ENCODE data around the gene MMP24. TPM values are rescaled to one million over a fixed set of nuclear protein-coding genes. Genes with fewer than 3 reads are reported as not detected.

MMP24 gene
- polyA plus RNA-seq, 2 donors, result 0.10 to 0.12 TPM

GRCh38 chr20:35290887-35291417 lies 64.5 kb downstream of the MMP24 start:
- Histone ChIP-seq H3K27me3 (ENCODE audit: control insufficient read depth in 1 of 2, insufficient read depth in 2 of 2, low read length in 2 of 2) (no peaks in the 10 kb centered on the region), H3K4me1 (ENCODE audit: control insufficient read depth in 2 of 2, insufficient read depth in 2 of 2, low read length in 1 of 2) (peaks cover 0 to 13% of the 10 kb centered on the region in 2 donors), H3K9me3 (ENCODE audit: control insufficient read depth in 2 of 2, insufficient read depth in 1 of 2, low read depth in 1 of 2, low read length in 1 of 2) (no peaks in the 10 kb centered on the region), H3K36me3 (ENCODE audit: control insufficient read depth in 2 of 2, insufficient read depth in 2 of 2, low read length in 1 of 2) (peaks cover 0 to 14% of the 10 kb centered on the region in 2 donors), H3K4me3 (ENCODE audit: low read depth in 1 of 2, low read length in 2 of 2) (peak overlapping the region; percentile 15 to 33), H3K27ac (ENCODE audit: low read depth in 2 of 2, low read length in 1 of 2) (peak overlapping the region in 1 of 2 donors; percentile 56)
- WGBS, 2 donors, result 49 to 69% methylated on average over 7 of the region's 7 CpGs

- no peaks in the 10 kb centered on the region for H3K27me3 ChIP-seq (ENCODE audit: control insufficient read depth in 1 of 2, insufficient read depth in 2 of 2, low read length in 2 of 2)
- H3K36me3 ChIP-seq (ENCODE audit: control insufficient read depth in 2 of 2, insufficient read depth in 2 of 2, low read length in 1 of 2), result peaks cover 0 to 7% of the 10 kb centered on the region in 2 donors
- H3K4me1 ChIP-seq (ENCODE audit: control insufficient read depth in 2 of 2, insufficient read depth in 2 of 2, low read length in 1 of 2), result peaks cover 0 to 16% of the 10 kb centered on the region in 2 donors
- 50 to 58% methylated on average over 38 to 40 of the region's 40 CpGs for WGBS, 2 donors
- peak within 1 kb of the TSS; percentile 33 to 59 for H3K4me3 ChIP-seq (ENCODE audit: low read depth in 1 of 2, low read length in 2 of 2)
- H3K27ac ChIP-seq (ENCODE audit: low read depth in 2 of 2, low read length in 1 of 2), result peak within 1 kb of the TSS; percentile 64 to 83
- H3K9me3 ChIP-seq (ENCODE audit: control insufficient read depth in 2 of 2, insufficient read depth in 1 of 2, low read depth in 1 of 2, low read length in 1 of 2), result no peaks in the 10 kb centered on the region
These were observed 65.4 kb downstream of the MMP24 start, which contains the start of gene FAM83C for GRCh38 chr20:35291654-35292503. FAM83C (minus strand) TSS chr20:35292425; CDS start chr20:35292304, 121 bp downstream.

- Histone ChIP-seq H3K27me3 (ENCODE audit: control insufficient read depth in 1 of 2, insufficient read depth in 2 of 2, low read length in 2 of 2) (no peaks in the 10 kb centered on the region), H3K27ac (ENCODE audit: low read depth in 2 of 2, low read length in 1 of 2) (peak overlapping the region; percentile 28 to 83), H3K4me3 (ENCODE audit: low read depth in 1 of 2, low read length in 2 of 2) (peak overlapping the region; percentile 33 to 59), H3K36me3 (ENCODE audit: control insufficient read depth in 2 of 2, insufficient read depth in 2 of 2, low read length in 1 of 2) (peaks cover 0 to 2% of the 10 kb centered on the region in 2 donors), H3K4me1 (ENCODE audit: control insufficient read depth in 2 of 2, insufficient read depth in 2 of 2, low read length in 1 of 2) (peaks cover 0 to 16% of the 10 kb centered on the region in 2 donors), H3K9me3 (ENCODE audit: control insufficient read depth in 2 of 2, insufficient read depth in 1 of 2, low read depth in 1 of 2, low read length in 1 of 2) (no peaks in the 10 kb centered on the region)
- WGBS, 2 donors, result 57 to 67% methylated on average over 23 of the region's 23 CpGs
These were observed 66.2 kb downstream of the MMP24 start for GRCh38 chr20:35292504-35293285.

GRCh38 chr20:35293303-35294292 lies 67.1 kb downstream of the MMP24 start:
- WGBS, 2 donors, result 91 to 94% methylated on average over 19 of the region's 19 CpGs
- Histone ChIP-seq H3K36me3 (ENCODE audit: control insufficient read depth in 2 of 2, insufficient read depth in 2 of 2, low read length in 1 of 2) (no peaks in the 10 kb centered on the region), H3K27ac (ENCODE audit: low read depth in 2 of 2, low read length in 1 of 2) (no peak overlapping the region), H3K4me1 (ENCODE audit: control insufficient read depth in 2 of 2, insufficient read depth in 2 of 2, low read length in 1 of 2) (peaks cover 0 to 17% of the 10 kb centered on the region in 2 donors), H3K4me3 (ENCODE audit: low read depth in 1 of 2, low read length in 2 of 2) (no peak overlapping the region), H3K27me3 (ENCODE audit: control insufficient read depth in 1 of 2, insufficient read depth in 2 of 2, low read length in 2 of 2) (no peaks in the 10 kb centered on the region), H3K9me3 (ENCODE audit: control insufficient read depth in 2 of 2, insufficient read depth in 1 of 2, low read depth in 1 of 2, low read length in 1 of 2) (no peaks in the 10 kb centered on the region)

GRCh38 chr20:35294293-35294685 lies 67.8 kb downstream of the MMP24 start:
- WGBS, 2 donors, result 59 to 68% methylated on average over 5 of the region's 5 CpGs
- H3K4me1 ChIP-seq (ENCODE audit: control insufficient read depth in 2 of 2, insufficient read depth in 2 of 2, low read length in 1 of 2), result peaks cover 0 to 20% of the 10 kb centered on the region in 2 donors

GRCh38 chr20:35295058-35295457 lies 68.6 kb downstream of the MMP24 start:
- no peaks in the 10 kb centered on the region for H3K9me3 ChIP-seq (ENCODE audit: control insufficient read depth in 2 of 2, insufficient read depth in 1 of 2, low read depth in 1 of 2, low read length in 1 of 2)
- no peak overlapping the region for H3K4me3 ChIP-seq (ENCODE audit: low read depth in 1 of 2, low read length in 2 of 2)
- no peaks in the 10 kb centered on the region for H3K36me3 ChIP-seq (ENCODE audit: control insufficient read depth in 2 of 2, insufficient read depth in 2 of 2, low read length in 1 of 2)
- H3K27me3 ChIP-seq (ENCODE audit: control insufficient read depth in 1 of 2, insufficient read depth in 2 of 2, low read length in 2 of 2), result no peaks in the 10 kb centered on the region
- H3K4me1 ChIP-seq (ENCODE audit: control insufficient read depth in 2 of 2, insufficient read depth in 2 of 2, low read length in 1 of 2), result peaks cover 0 to 22% of the 10 kb centered on the region in 2 donors
- no peak overlapping the region for H3K27ac ChIP-seq (ENCODE audit: low read depth in 2 of 2, low read length in 1 of 2)
- 73 to 83% methylated on average over 8 of the region's 8 CpGs for WGBS, 2 donors

More at GRCh38 chr20:35294293-35294685, 67.8 kb downstream of the MMP24 start:
- no peaks in the 10 kb centered on the region for H3K36me3 ChIP-seq (ENCODE audit: control insufficient read depth in 2 of 2, insufficient read depth in 2 of 2, low read length in 1 of 2)
- H3K27ac ChIP-seq (ENCODE audit: low read depth in 2 of 2, low read length in 1 of 2), result no peak overlapping the region
- no peaks in the 10 kb centered on the region for H3K27me3 ChIP-seq (ENCODE audit: control insufficient read depth in 1 of 2, insufficient read depth in 2 of 2, low read length in 2 of 2)
- no peaks in the 10 kb centered on the region for H3K9me3 ChIP-seq (ENCODE audit: control insufficient read depth in 2 of 2, insufficient read depth in 1 of 2, low read depth in 1 of 2, low read length in 1 of 2)
- no peak overlapping the region for H3K4me3 ChIP-seq (ENCODE audit: low read depth in 1 of 2, low read length in 2 of 2)

- no peaks in the 10 kb centered on the region for H3K36me3 ChIP-seq (ENCODE audit: control insufficient read depth in 2 of 2, insufficient read depth in 2 of 2, low read length in 1 of 2)
- H3K27ac ChIP-seq (ENCODE audit: low read depth in 2 of 2, low read length in 1 of 2), result no peak overlapping the region
- H3K4me1 ChIP-seq (ENCODE audit: control insufficient read depth in 2 of 2, insufficient read depth in 2 of 2, low read length in 1 of 2), result peaks cover 0 to 21% of the 10 kb centered on the region in 2 donors
- H3K4me3 ChIP-seq (ENCODE audit: low read depth in 1 of 2, low read length in 2 of 2), result no peak overlapping the region
- 78 to 80% methylated on average over 8 of the region's 8 CpGs for WGBS, 2 donors
- no peaks in the 10 kb centered on the region for H3K27me3 ChIP-seq (ENCODE audit: control insufficient read depth in 1 of 2, insufficient read depth in 2 of 2, low read length in 2 of 2)
- no peaks in the 10 kb centered on the region for H3K9me3 ChIP-seq (ENCODE audit: control insufficient read depth in 2 of 2, insufficient read depth in 1 of 2, low read depth in 1 of 2, low read length in 1 of 2)
These were observed 69.2 kb downstream of the MMP24 start for GRCh38 chr20:35295674-35296073.

- Histone ChIP-seq H3K36me3 (ENCODE audit: control insufficient read depth in 2 of 2, insufficient read depth in 2 of 2, low read length in 1 of 2) (no peaks in the 10 kb centered on the region), H3K27me3 (ENCODE audit: control insufficient read depth in 1 of 2, insufficient read depth in 2 of 2, low read length in 2 of 2) (no peaks in the 10 kb centered on the region), H3K9me3 (ENCODE audit: control insufficient read depth in 2 of 2, insufficient read depth in 1 of 2, low read depth in 1 of 2, low read length in 1 of 2) (no peaks in the 10 kb centered on the region), H3K4me1 (ENCODE audit: control insufficient read depth in 2 of 2, insufficient read depth in 2 of 2, low read length in 1 of 2) (peaks cover 0 to 21% of the 10 kb centered on the region in 2 donors), H3K4me3 (ENCODE audit: low read depth in 1 of 2, low read length in 2 of 2) (no peak overlapping the region), H3K27ac (ENCODE audit: low read depth in 2 of 2, low read length in 1 of 2) (peak overlapping the region in 1 of 2 donors; percentile 16)
- WGBS, 2 donors, result 56 to 62% methylated on average over 9 of the region's 9 CpGs
These were observed 69.6 kb downstream of the MMP24 start for GRCh38 chr20:35296101-35296554.

Measured in esophagus (tissue), 2 donors.